Tibial nerve (tissue), 4 donors: ENCODE data around the gene MSI2. TPM values are rescaled to one million over a fixed set of nuclear protein-coding genes. Genes with fewer than 3 reads are reported as not detected.

ENCODE experiments used
- DNase-seq, 2 donors: peaks; one replicate each; pipeline ENCODE4 v3.0.0-alpha.2; 2019; ENCODE audit warnings: low spot score in 2 of 2
- H3K27ac ChIP-seq, 4 donors: fragments of 200-600 bp; sonication (generic) in 3 of 4; one replicate each; pipeline ENCODE4 v1.5.1; 2017 to 2019; ENCODE audit warnings: mild to moderate bottlenecking in 1 of 4
- H3K27me3 ChIP-seq, 2 donors: fragments of 200-600 bp; sonication (generic) in 1 of 2; one replicate each; pipeline versions ENCODE4 v1.5.1 to v1.6.0; 2017 to 2019
- H3K36me3 ChIP-seq, 3 donors: fragments of 200-600 bp; sonication (generic); one replicate each; pipeline ENCODE4 v1.5.1; 2018 to 2019
- H3K4me1 ChIP-seq, 4 donors: fragments of 200-600 bp; sonication (generic) in 3 of 4; one replicate each; pipeline ENCODE4 v1.5.1; 2017 to 2019
- H3K4me3 ChIP-seq, 4 donors: fragments of 200-600 bp; sonication (generic) in 3 of 4; one replicate each; pipeline ENCODE4 v1.5.1; 2017 to 2019; ENCODE audit warnings: mild to moderate bottlenecking in 1 of 4, moderate library complexity in 1 of 4
- H3K9me3 ChIP-seq, 4 donors: fragments of 200-600 bp; sonication (generic) in 3 of 4; one replicate each; pipeline ENCODE4 v1.5.1; 2017 to 2019
- CTCF ChIP-seq, 5 experiments: fragments of 200-600 bp in 3 of 5; fragments of 450-650 bp in 2 of 5; sonication (generic) in 3 of 5; IDR thresholded peaks; one replicate each; pipeline ENCODE4 v1.5.1; 2016 to 2019; ENCODE audit warnings: antibody characterized with exemption in 5 of 5, mild to moderate bottlenecking in 3 of 5, moderate library complexity in 2 of 5
- EP300 ChIP-seq, 2 donors: sonication (generic); formaldehyde crosslinking; IDR thresholded peaks; one replicate each; pipeline ENCODE4 v1.6.1; 2017; ENCODE audit warnings: antibody characterized with exemption in 2 of 2, mild to moderate bottlenecking in 1 of 2
- POLR2A ChIP-seq, 2 donors: fragments of 450-650 bp; IDR thresholded peaks; one replicate each; pipeline ENCODE4 v1.6.1; 2017; ENCODE audit warnings: antibody characterized with exemption in 2 of 2, mild to moderate bottlenecking in 2 of 2, moderate library complexity in 2 of 2
- WGBS, 2 donors: methylation state at CpG; one replicate each; pipeline ENCODE4 v1.1.5; 2018; 5-methylcytosine and 5-hydroxymethylcytosine counted together
- total RNA-seq, 4 donors: library from RNA; depleted of rRNA; stranded (reverse); fragments of >200 nt; gene quantifications; one replicate each; pipeline ENCODE4 v1.1.0, GENCODE V29; 2016

Gene MSI2
- total RNA-seq, 4 donors from 2014 or later: 11.5 to 18.3 (median 14.2) TPM

DNA sequence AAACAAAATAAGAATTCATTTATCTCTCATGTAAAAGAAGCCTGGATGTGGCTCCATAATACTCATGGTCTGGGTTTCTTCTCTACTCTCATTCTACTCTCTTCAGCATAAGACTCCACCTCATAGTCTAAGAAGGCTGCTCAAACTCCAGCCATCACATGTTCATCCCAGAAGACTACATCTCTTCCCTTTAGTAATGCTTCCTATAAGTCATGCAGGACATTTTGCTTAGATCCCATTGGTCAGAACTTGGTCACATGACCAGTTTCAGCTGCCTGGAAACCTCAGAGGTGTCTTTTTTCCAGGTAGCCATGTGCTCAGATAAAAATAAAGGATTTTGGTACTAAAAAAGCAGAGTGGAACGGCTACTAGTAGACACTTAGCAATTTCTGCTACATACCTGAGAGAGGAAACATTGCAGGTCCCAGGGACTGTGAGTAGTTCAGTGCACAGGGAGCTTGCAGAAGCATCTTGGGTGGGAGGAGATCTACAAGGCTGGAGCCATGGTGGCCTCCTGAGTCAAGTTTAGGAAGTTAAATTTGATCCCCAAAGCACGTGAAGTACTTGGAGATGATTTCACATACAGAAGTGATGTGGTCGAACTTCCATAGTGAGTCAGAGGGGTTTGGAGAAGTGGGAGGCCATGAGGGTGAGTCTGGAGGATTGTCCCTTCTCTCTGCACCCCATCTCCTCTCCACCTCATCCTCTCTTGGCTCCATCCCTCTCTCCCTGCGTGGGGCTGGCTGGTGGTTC, 378.6 kb downstream of the MSI2 start:
- no peak for DNase-seq
- H3K9me3 ChIP-seq: no peaks in the 10 kb centered on the region
- H3K27ac ChIP-seq: no peak overlapping the region
- no peak overlapping the region for H3K4me3 ChIP-seq
- no peaks in the 10 kb centered on the region for H3K4me1 ChIP-seq
- no peaks in the 10 kb centered on the region for H3K27me3 ChIP-seq
- WGBS, 2 donors: 61 to 87% methylated on average over 4 of the region's 4 CpGs
- no peak for TF ChIP-seq CTCF (IDR thresholded peaks at IDR 0.05)
- TF ChIP-seq EP300 (IDR thresholded peaks at IDR 0.05): no peak
- TF ChIP-seq POLR2A (IDR thresholded peaks at IDR 0.05): no peak
- peaks cover 0 to 17% (median 0%) of the 10 kb centered on the region in 3 donors for H3K36me3 ChIP-seq

DNA sequence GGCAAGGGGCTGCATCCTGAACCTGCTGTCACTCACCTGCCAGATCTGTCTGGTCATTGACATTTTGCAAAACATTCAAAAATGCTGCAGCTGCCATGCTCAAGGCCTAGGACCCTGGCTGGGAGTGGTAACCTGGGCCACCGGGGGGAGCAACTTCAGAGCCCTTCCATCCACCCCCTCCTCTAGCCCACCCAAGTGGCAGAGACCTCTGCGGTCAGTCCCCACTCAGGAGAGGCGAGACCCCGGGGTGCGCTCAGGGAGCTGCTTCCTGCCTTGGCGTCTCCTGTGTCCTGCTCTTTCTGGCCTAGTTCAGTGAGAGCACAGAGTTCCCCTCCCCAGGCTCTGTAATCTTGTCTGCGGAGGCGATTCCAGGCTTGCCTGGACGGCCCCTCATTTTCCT, 380.0 kb downstream of the MSI2 start:
- Histone ChIP-seq H3K9me3 (no peaks in the 10 kb centered on the region), H3K36me3 (peaks cover 0 to 12% (median 0%) of the 10 kb centered on the region in 3 donors), H3K27me3 (no peaks in the 10 kb centered on the region), H3K4me1 (no peaks in the 10 kb centered on the region), H3K4me3 (no peak overlapping the region), H3K27ac (no peak overlapping the region)
- DNase-seq: no peak
- TF ChIP-seq CTCF (IDR thresholded peaks at IDR 0.05): no peak
- no peak for TF ChIP-seq POLR2A (IDR thresholded peaks at IDR 0.05)
- TF ChIP-seq EP300 (IDR thresholded peaks at IDR 0.05): no peak
- WGBS, 2 donors: 55 to 75% methylated on average over 9 of the region's 9 CpGs

DNA sequence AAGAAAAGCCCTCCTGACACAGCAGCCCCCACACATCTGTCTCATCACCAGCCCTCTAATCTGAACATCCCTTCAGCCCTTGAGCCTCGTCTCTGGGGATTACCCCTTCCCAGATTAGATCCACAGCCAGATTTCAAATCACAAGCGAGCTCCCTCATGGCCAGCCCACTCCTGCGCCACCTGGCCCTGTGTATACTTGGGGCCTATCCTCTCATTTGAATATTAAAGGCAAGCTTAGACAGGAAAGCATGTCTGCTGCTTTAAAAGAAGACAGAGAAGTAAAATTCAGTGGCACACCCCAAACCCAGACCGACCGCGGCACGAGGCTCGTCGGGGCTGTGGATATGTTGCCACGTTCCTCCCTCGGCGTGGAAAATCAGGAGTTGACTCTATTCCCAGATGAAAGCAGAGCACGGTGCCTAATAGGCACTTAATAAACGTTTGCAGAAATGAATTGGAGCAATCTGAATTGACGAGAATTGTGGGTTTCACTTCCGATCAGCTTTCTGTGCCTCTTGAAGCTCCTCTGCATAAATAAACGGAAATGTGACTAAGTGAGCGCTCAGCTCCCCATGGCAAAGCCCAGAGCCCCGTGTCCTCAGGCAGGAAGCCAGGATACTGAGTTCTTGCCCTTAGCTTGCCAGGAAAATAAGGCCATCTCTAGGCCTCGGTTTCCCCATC, 380.8 kb downstream of the MSI2 start:
- no peak overlapping the region for H3K4me3 ChIP-seq
- DNase-seq: no peak
- WGBS, 2 donors: 80 to 84% methylated on average over 20 of the region's 20 CpGs
- no peaks in the 10 kb centered on the region for H3K4me1 ChIP-seq
- no peak overlapping the region for H3K27ac ChIP-seq
- H3K27me3 ChIP-seq: no peaks in the 10 kb centered on the region
- H3K9me3 ChIP-seq: no peaks in the 10 kb centered on the region
- peaks cover 0 to 12% (median 0%) of the 10 kb centered on the region in 3 donors for H3K36me3 ChIP-seq
- TF ChIP-seq POLR2A (IDR thresholded peaks at IDR 0.05) (no peak), CTCF (IDR thresholded peaks at IDR 0.05) (no peak), EP300 (IDR thresholded peaks at IDR 0.05) (no peak)

- no peaks in the 10 kb centered on the region for H3K9me3 ChIP-seq
- WGBS, 2 donors: 89 to 90% methylated on average over 6 of the region's 6 CpGs
These were observed 381.3 kb downstream of the MSI2 start for GRCh38 chr17:57637666-57638010.

More at GRCh38 chr17:57637666-57638010, 381.3 kb downstream of the MSI2 start:
- no peak for DNase-seq
- Histone ChIP-seq H3K36me3 (peaks cover 0 to 12% (median 0%) of the 10 kb centered on the region in 3 donors), H3K4me1 (no peaks in the 10 kb centered on the region), H3K4me3 (no peak overlapping the region), H3K27me3 (no peaks in the 10 kb centered on the region), H3K27ac (no peak overlapping the region)
- TF ChIP-seq POLR2A (IDR thresholded peaks at IDR 0.05) (no peak), EP300 (IDR thresholded peaks at IDR 0.05) (no peak), CTCF (IDR thresholded peaks at IDR 0.05) (no peak)
